ENCODE results near the gene TDRD15.

GRCh38 chr2:21161122-21161521 is 37.4 kb downstream of the TDRD15 start:
- TF ChIP-seq CREM (IDR thresholded peaks at IDR 0.05; ENCODE audit: low read depth) (no peak), JUNB (CRISPR knock-in tag; conservative IDR thresholded peaks at IDR 0.05) (no peak), MAFK (IDR thresholded peaks at IDR 0.05; ENCODE audit: low read length) (no peak), CTCF (IDR thresholded peaks at IDR 0.05 in 2 of 3, conservative IDR thresholded peaks at IDR 0.05 in 1 of 3; ENCODE audit: insufficient read depth in 2 of 3, low read depth in 1 of 3, low read length in 3 of 3) (no peak), SMAD1 (IDR thresholded peaks at IDR 0.05; ENCODE audit: low read depth, low read length, partially characterized antibody) (no peak), FOSL1 (tag; conservative IDR thresholded peaks at IDR 0.05) (no peak), GABPA (tag; conservative IDR thresholded peaks at IDR 0.05; ENCODE audit: low read depth) (no peak), TCF7L2 (IDR thresholded peaks at IDR 0.05; ENCODE audit: low read depth, low read length) (no peak), ASH1L (IDR thresholded peaks at IDR 0.05; ENCODE audit: borderline replicate concordance, low read depth, partially characterized antibody) (no peak), JUND (IDR thresholded peaks at IDR 0.05; ENCODE audit: borderline replicate concordance, low read depth, low read length) (no peak), JUND (tag; IDR thresholded peaks at IDR 0.05; ENCODE audit: borderline replicate concordance, low read depth, low read length) (no peak)

Data from K562 (cell line).